HepG2 (cell line): Measurements from ENCODE around the gene TCEA3. TPM values are rescaled to one million over a fixed set of nuclear protein-coding genes. Genes with fewer than 3 reads are reported as not detected.

Source experiments
- BCLAF1 ChIP-seq: fragments of 450-650 bp; IDR thresholded peaks from 2 replicates; pipeline ENCODE4 v1.6.1; 2017; ENCODE audit warnings: mild to moderate bottlenecking
- DMAP1 ChIP-seq: IDR thresholded peaks from 2 replicates; pipeline ENCODE4 v1.6.1; 2016
- GTF2F1 ChIP-seq: fragments of 150-350 bp; IDR thresholded peaks from 2 replicates; pipeline ENCODE4 v1.6.1; 2014; ENCODE audit warnings: low read length
- HNRNPL ChIP-seq: fragments of 200-400 bp; formaldehyde crosslinking; IDR thresholded peaks from 2 replicates; pipeline ENCODE4 v1.6.1; 2017; ENCODE audit warnings: mild to moderate bottlenecking, low read depth, low read length
- JARID2 ChIP-seq: sonication (generic); formaldehyde crosslinking; IDR thresholded peaks from 2 replicates; pipeline ENCODE4 v1.8.1; 2023; ENCODE audit warnings: missing genetic modification reagents, inconsistent platforms; ENCODE audit not compliant: insufficient replicate concordance
- KAT8 ChIP-seq: IDR thresholded peaks from 2 replicates; pipeline ENCODE4 v1.6.1; 2016; ENCODE audit warnings: missing genetic modification reagents, missing compliant biosample characterization
- KDM5A ChIP-seq: fragments of 200-600 bp; sonication (generic); IDR thresholded peaks from 2 replicates; pipeline ENCODE4 v1.7.0; 2018; ENCODE audit warnings: antibody characterized with exemption, mild to moderate bottlenecking, low read length, borderline replicate concordance
- NR2F1 ChIP-seq, 2 experiments: fragments of 450-650 bp in 1 of 2; formaldehyde crosslinking in 1 of 2; IDR thresholded peaks; 2 replicates each; pipeline versions ENCODE4 v1.5.0 to v1.6.1; 2016 to 2020; ENCODE audit warnings: mild to moderate bottlenecking in 1 of 2, missing compliant biosample characterization in 1 of 2, missing genetic modification reagents in 1 of 2, moderate library complexity in 1 of 2
- ONECUT2 ChIP-seq: sonication (generic); formaldehyde crosslinking; IDR thresholded peaks from 2 replicates; pipeline ENCODE4 v1.4.0; 2020; ENCODE audit warnings: missing genetic modification reagents
- PHF5A ChIP-seq: IDR thresholded peaks from one replicate; pipeline ENCODE4 v1.6.1; 2018; ENCODE audit warnings: low read depth, missing genetic modification reagents; ENCODE audit not compliant: unreplicated experiment
- PREB ChIP-seq: sonication (generic); formaldehyde crosslinking; IDR thresholded peaks from 2 replicates; pipeline ENCODE4 v1.4.0; 2020; ENCODE audit warnings: missing genetic modification reagents
- SALL1 ChIP-seq: sonication (generic); formaldehyde crosslinking; IDR thresholded peaks from 2 replicates; pipeline ENCODE4 v1.8.0; 2022; ENCODE audit warnings: mild to moderate bottlenecking, missing genetic modification reagents
- STAT6 ChIP-seq: sonication (generic); formaldehyde crosslinking; IDR thresholded peaks from 2 replicates; pipeline ENCODE4 v1.4.0; 2020; ENCODE audit warnings: missing genetic modification reagents, mild to moderate bottlenecking, borderline replicate concordance
- TCF12 ChIP-seq, 2 experiments: fragments of 450-650 bp in 1 of 2; sonication (generic) in 1 of 2; formaldehyde crosslinking in 1 of 2; IDR thresholded peaks; 2 replicates each; pipeline versions ENCODE4 v1.6.1 to v1.8.0; 2017 to 2022; ENCODE audit warnings: antibody characterized with exemption in 1 of 2, mild to moderate bottlenecking in 1 of 2, missing genetic modification reagents in 1 of 2, moderate library complexity in 1 of 2
- TFAP4 ChIP-seq: sonication (generic); IDR thresholded peaks from 2 replicates; pipeline ENCODE4 v1.6.1; 2016; ENCODE audit warnings: low read depth, borderline replicate concordance
- TOE1 ChIP-seq: sonication (generic); formaldehyde crosslinking; IDR thresholded peaks from 2 replicates; pipeline ENCODE4 v1.4.0; 2020; ENCODE audit warnings: mild to moderate bottlenecking, missing genetic modification reagents
- YY1 ChIP-seq: IDR thresholded peaks from 2 replicates; pipeline ENCODE4 v1.6.1; 2011; ENCODE audit warnings: low read length, low read depth, moderate library complexity, mild to moderate bottlenecking; ENCODE audit not compliant: insufficient read depth, insufficient replicate concordance
- ZFP36L1 ChIP-seq: sonication (generic); formaldehyde crosslinking; IDR thresholded peaks from 2 replicates; pipeline ENCODE4 v1.8.0; 2022; ENCODE audit warnings: mild to moderate bottlenecking, missing genetic modification reagents, moderate library complexity
- ZNF33B ChIP-seq: sonication (generic); formaldehyde crosslinking; IDR thresholded peaks from 2 replicates; pipeline ENCODE4 v1.5.1; 2020; ENCODE audit warnings: mild to moderate bottlenecking, missing genetic modification reagents
- ZNF451 ChIP-seq: sonication (generic); formaldehyde crosslinking; IDR thresholded peaks from 2 replicates; pipeline ENCODE4 v1.5.0; 2020; ENCODE audit warnings: mild to moderate bottlenecking, missing genetic modification reagents
- ZNF644 ChIP-seq: IDR thresholded peaks from 2 replicates; pipeline ENCODE4 v1.6.1; 2016; ENCODE audit warnings: low read depth
- ZNF747 ChIP-seq: sonication (generic); formaldehyde crosslinking; IDR thresholded peaks from 2 replicates; pipeline ENCODE4 v1.8.1; 2023; ENCODE audit warnings: missing genetic modification reagents, mild to moderate bottlenecking, borderline replicate concordance
- polyA plus RNA-seq, 8 experiments: library from polyadenylated mRNA; depleted of rRNA in 3 of 8; stranded (reverse) in 7 of 8; unstranded in 1 of 8; fragments of >200 nt; fragmentation: Illumina TruSeq in 4 of 8; extraction: Trizol in 4 of 8; gene quantifications; 2 replicates each; pipeline versions ENCODE4 v1.2.1 to v1.2.3, GENCODE V29; 2011 to 2016; ENCODE audit warnings: low read depth in 4 of 8, missing spikeins in 1 of 8, mixed read lengths in 1 of 8; ENCODE audit not compliant: insufficient read depth in 1 of 8
- total RNA-seq, 5 experiments: library from RNA; depleted of rRNA; stranded (reverse); fragments of >200 nt; fragmentation: Illumina TruSeq; extraction: Trizol; gene quantifications; 2 replicates each; pipeline ENCODE4 v1.2.3, GENCODE V29; 2016; ENCODE audit warnings: low read depth in 1 of 5

Gene TCEA3
- total and polyA plus RNA-seq, 2 of the 13 experiments (the other 11 are each of a cell fraction or from before 2014, with no cell fraction given) = 55.5 to 84.6 TPM

GRCh38 chr1:23367791-23368561 is 56.6 kb downstream of the TCEA3 start (continued):
- no peak for TF ChIP-seq PREB
- no peak for TF ChIP-seq ZFP36L1 (CRISPR knock-in tag)
- no peak for TF ChIP-seq DMAP1
- peak; percentile 75 for TF ChIP-seq YY1
- no peak for TF ChIP-seq BCLAF1
- no peak for TF ChIP-seq ZNF644 (CRISPR knock-in tag)
- no peak for TF ChIP-seq ONECUT2 (CRISPR knock-in tag)
- TF ChIP-seq GTF2F1 = no peak
- 0 out of 2 replicates have a peak, but pooled peaks have one; percentile 9 for TF ChIP-seq TFAP4
- peak; percentile 62; the same call in 1 of the 2 replicates for TF ChIP-seq KAT8 (CRISPR knock-in tag)
- TF ChIP-seq TCF12 (IDR thresholded peaks at IDR 0.05) = no peak
- TF ChIP-seq TCF12 (CRISPR knock-in tag; IDR thresholded peaks at IDR 0.05) = no peak
- TF ChIP-seq NR2F1 (CRISPR knock-in tag; IDR thresholded peaks at IDR 0.05) = peak; percentile 51 to 58; a peak in 3 of 4 replicates
- TF ChIP-seq JARID2 (CRISPR knock-in tag) = no peak
- no peak for TF ChIP-seq PHF5A
- 0 out of 2 replicates have a peak, but pooled peaks have one; percentile 11 for TF ChIP-seq KDM5A
- peak; percentile 66 for TF ChIP-seq SALL1 (CRISPR knock-in tag)
- peak; percentile 37; the same call in 1 of the 2 replicates for TF ChIP-seq ZNF451
- 0 out of 2 replicates have a peak, but pooled peaks have one; percentile 11 for TF ChIP-seq ZNF747
- no peak for TF ChIP-seq ZNF33B
- peak; percentile 68; the same call in 1 of the 2 replicates for TF ChIP-seq HNRNPL
- no peak for TF ChIP-seq STAT6
- no peak for TF ChIP-seq TOE1 (CRISPR knock-in tag)
